Tibial nerve (tissue), 4 donors: ENCODE data around the gene ROS1.

Source experiments
- EP300 ChIP-seq, 2 donors: sonication (generic); formaldehyde crosslinking; IDR thresholded peaks; one replicate each; pipeline ENCODE4 v1.6.1; 2017; ENCODE audit warnings: antibody characterized with exemption in 2 of 2, mild to moderate bottlenecking in 1 of 2
- POLR2A ChIP-seq, 2 donors: fragments of 450-650 bp; IDR thresholded peaks; one replicate each; pipeline ENCODE4 v1.6.1; 2017; ENCODE audit warnings: antibody characterized with exemption in 2 of 2, mild to moderate bottlenecking in 2 of 2, moderate library complexity in 2 of 2
- TF ChIP-seq, protein P1 (sequence below), 5 experiments: fragments of 200-600 bp in 3 of 5; fragments of 450-650 bp in 2 of 5; sonication (generic) in 3 of 5; IDR thresholded peaks; one replicate each; pipeline ENCODE4 v1.5.1; 2016 to 2019; ENCODE audit warnings: antibody characterized with exemption in 5 of 5, mild to moderate bottlenecking in 3 of 5, moderate library complexity in 2 of 5

DNA sequence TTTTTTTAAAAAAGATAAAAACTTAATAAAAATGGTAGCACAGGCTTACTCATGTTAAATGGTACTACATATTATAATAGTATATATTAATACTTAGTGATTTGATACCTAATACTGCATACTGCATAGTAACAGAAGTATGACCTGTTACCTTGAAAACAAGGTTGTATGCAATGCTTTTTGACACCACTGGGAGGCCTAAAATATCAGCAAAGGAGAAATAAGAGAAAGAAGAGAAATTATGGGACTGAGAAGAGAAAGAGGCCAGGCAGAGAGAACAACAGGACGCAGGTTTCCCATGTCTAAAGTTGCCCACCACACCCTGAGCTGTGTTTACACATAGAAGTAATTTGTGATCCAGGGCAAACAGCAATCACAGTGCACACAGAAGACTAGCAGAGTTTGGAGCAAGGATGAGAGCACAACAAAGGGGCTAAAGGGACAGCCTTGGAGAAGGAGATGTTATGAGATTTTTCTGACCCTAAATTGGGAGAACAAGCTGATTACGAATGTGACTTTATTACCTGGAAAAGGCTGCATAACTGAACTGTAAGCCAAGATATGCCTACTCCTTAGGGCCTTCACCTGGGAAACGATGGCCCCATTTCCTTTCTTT is 73.2 kb downstream of the ROS1 start:
- TF ChIP-seq POLR2A (IDR thresholded peaks at IDR 0.05) (no peak), EP300 (IDR thresholded peaks at IDR 0.05) (no peak)
- TF ChIP-seq, protein P1, sequence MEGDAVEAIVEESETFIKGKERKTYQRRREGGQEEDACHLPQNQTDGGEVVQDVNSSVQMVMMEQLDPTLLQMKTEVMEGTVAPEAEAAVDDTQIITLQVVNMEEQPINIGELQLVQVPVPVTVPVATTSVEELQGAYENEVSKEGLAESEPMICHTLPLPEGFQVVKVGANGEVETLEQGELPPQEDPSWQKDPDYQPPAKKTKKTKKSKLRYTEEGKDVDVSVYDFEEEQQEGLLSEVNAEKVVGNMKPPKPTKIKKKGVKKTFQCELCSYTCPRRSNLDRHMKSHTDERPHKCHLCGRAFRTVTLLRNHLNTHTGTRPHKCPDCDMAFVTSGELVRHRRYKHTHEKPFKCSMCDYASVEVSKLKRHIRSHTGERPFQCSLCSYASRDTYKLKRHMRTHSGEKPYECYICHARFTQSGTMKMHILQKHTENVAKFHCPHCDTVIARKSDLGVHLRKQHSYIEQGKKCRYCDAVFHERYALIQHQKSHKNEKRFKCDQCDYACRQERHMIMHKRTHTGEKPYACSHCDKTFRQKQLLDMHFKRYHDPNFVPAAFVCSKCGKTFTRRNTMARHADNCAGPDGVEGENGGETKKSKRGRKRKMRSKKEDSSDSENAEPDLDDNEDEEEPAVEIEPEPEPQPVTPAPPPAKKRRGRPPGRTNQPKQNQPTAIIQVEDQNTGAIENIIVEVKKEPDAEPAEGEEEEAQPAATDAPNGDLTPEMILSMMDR (IDR thresholded peaks at IDR 0.05) = peak in 2 of 5 experiments; percentile 14 to 16
